ENCODE data around the gene LRMDA. TPM values are rescaled to one million over a fixed set of nuclear protein-coding genes. Genes with fewer than 3 reads are reported as not detected.

Gene LRMDA
- total RNA-seq, 1 donor from 2014 or later = not detected

DNA sequence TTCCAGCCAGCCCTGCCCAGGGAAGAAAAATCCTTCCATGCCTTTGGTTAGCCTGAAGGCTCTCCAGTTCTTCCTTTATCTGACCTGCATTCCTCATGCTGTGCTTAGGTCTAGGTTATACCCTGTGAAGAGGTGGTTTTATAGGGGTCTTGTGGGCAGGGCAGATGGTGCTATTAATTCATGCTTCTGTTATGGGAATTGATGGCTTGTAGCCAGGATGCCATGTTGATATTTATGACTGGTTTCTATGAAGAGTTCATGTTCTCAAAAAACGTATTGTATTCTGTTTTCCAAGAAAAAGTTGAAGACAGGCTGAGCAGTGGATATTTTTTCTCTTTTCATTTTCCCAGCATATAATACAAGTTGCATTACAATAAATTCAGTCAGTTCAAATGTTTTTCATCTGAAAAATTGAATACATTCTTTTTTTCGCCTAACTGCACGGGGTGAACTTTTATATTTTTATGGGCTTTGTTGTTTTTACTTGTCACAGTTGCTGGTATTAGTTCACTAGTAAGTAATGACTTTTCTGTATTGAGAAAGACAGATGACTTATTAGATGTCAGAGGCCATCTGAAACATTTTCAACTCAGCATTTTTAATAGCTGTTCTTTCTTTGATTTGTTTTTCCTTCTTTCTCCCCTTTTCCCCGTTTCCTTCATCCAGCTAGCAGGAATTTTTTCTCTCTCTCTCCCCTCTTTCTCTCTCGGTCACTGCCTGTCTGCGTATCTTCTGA lies 322.8 kb downstream of the LRMDA start:
- ChIA-PET CTCF (no interaction called here), POLR2A (no interaction called here)
- ATAC-seq (ENCODE audit: low read depth) = no peak
- Mint-ChIP-seq H3K27me3 (peaks cover 3% of the 10 kb centered on the region), H3K27ac (no peak overlapping the region), H3K9me3 (no peaks in the 10 kb centered on the region), H3K36me3 (ENCODE audit: low read depth) (no peaks in the 10 kb centered on the region), H3K4me1 (no peaks in the 10 kb centered on the region), H3K4me3 (no peak overlapping the region)
- TF ChIP-seq, protein P1, sequence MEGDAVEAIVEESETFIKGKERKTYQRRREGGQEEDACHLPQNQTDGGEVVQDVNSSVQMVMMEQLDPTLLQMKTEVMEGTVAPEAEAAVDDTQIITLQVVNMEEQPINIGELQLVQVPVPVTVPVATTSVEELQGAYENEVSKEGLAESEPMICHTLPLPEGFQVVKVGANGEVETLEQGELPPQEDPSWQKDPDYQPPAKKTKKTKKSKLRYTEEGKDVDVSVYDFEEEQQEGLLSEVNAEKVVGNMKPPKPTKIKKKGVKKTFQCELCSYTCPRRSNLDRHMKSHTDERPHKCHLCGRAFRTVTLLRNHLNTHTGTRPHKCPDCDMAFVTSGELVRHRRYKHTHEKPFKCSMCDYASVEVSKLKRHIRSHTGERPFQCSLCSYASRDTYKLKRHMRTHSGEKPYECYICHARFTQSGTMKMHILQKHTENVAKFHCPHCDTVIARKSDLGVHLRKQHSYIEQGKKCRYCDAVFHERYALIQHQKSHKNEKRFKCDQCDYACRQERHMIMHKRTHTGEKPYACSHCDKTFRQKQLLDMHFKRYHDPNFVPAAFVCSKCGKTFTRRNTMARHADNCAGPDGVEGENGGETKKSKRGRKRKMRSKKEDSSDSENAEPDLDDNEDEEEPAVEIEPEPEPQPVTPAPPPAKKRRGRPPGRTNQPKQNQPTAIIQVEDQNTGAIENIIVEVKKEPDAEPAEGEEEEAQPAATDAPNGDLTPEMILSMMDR (IDR thresholded peaks at IDR 0.05) = no peak
- no peak for DNase-seq
- intact Hi-C loops (cut with micrococcal nuclease) = no loop called here

DNA sequence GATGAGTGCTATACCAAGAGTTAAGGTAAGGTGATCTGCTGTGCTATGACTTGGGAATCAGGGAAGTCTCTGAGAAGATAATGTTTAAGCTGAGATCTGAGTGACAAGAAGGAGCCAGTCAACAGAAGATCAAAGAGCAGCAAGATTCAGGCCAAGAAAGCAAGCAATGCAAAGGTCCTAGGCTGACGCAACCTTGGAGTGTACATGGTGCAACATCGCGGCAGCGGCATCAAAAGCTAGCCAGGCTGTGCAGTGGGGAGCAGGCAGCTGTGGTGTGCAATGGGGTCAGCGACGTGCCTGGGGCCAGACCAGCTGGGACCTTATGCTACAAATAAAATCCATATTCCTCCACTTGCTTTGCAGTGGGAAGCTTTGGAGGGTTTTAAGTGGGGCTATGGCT lies 324.1 kb downstream of the LRMDA start:
- Mint-ChIP-seq H3K36me3 (ENCODE audit: low read depth) (no peaks in the 10 kb centered on the region), H3K27ac (no peak overlapping the region), H3K4me3 (no peak overlapping the region), H3K9me3 (no peaks in the 10 kb centered on the region), H3K27me3 (peaks cover 3% of the 10 kb centered on the region), H3K4me1 (no peaks in the 10 kb centered on the region)
- TF ChIP-seq, protein P1 (IDR thresholded peaks at IDR 0.05) = no peak
- POLR2A ChIA-PET = no interaction called here
- DNase-seq (no peak), ATAC-seq (ENCODE audit: low read depth) (no peak)
- CTCF ChIA-PET = no interaction called here
- intact Hi-C loops (cut with micrococcal nuclease) = no loop called here

DNA sequence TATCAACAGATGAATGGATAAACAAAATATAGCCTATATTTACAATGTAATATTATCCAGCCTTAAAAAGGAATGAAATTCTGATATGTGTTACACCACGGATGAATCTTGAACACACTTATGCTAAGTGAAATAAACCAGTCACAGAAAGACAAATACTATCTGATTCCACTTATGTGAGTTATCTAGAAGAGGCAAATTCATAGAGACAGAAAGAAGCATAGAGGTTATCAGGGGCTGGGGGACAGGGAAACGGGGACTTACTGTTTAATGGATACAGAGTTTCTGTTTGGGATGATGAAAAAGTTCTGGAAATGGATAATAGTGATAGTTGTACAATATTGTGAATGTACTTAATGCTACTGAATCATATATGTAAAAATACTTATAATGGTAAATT lies 329.9 kb downstream of the LRMDA start:
- POLR2A ChIA-PET = no interaction called here
- CTCF ChIA-PET = no interaction called here

DNA sequence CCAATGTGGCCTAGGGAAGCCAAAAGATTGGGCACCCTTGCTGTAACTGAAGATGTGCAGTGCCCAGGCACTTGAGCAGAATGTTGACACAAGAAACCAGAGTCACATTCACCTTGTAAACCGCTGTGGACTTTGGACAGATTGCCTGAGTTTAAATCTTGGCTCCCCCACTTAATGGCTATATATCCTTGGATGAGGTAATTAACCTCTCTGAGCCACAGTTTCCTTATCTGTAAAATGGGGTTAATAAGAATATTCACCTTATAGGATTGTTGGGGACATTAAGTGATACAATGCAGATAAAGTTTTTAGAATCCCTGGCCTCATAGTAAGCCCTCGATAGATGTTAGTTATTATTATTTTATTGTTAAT lies 331.0 kb downstream of the LRMDA start:
- no peaks in the 10 kb centered on the region for H3K36me3 Mint-ChIP-seq (ENCODE audit: low read depth)
- ATAC-seq (ENCODE audit: low read depth) (no peak), DNase-seq (no peak)
- H3K4me3 Mint-ChIP-seq = no peak overlapping the region
- ChIA-PET CTCF (no interaction called here), POLR2A (no interaction called here)
- TF ChIP-seq, protein P1 (IDR thresholded peaks at IDR 0.05) = no peak
- H3K4me1 Mint-ChIP-seq = no peaks in the 10 kb centered on the region
- peaks cover 3% of the 10 kb centered on the region for H3K27me3 Mint-ChIP-seq
- intact Hi-C loops (cut with micrococcal nuclease) = no loop called here
- H3K9me3 Mint-ChIP-seq = no peaks in the 10 kb centered on the region
- no peak overlapping the region for H3K27ac Mint-ChIP-seq

More for the DNA sequence above, 329.9 kb downstream of the LRMDA start:
- H3K9me3 Mint-ChIP-seq = no peaks in the 10 kb centered on the region
- H3K27ac Mint-ChIP-seq = no peak overlapping the region
- TF ChIP-seq, protein P1 (IDR thresholded peaks at IDR 0.05) = no peak
- H3K4me3 Mint-ChIP-seq = no peak overlapping the region
- H3K27me3 Mint-ChIP-seq = no peaks in the 10 kb centered on the region
- no peaks in the 10 kb centered on the region for H3K4me1 Mint-ChIP-seq
- no peaks in the 10 kb centered on the region for H3K36me3 Mint-ChIP-seq (ENCODE audit: low read depth)
- intact Hi-C loops (cut with micrococcal nuclease) = no loop called here
- DNase-seq = no peak
- no peak for ATAC-seq (ENCODE audit: low read depth)

DNA sequence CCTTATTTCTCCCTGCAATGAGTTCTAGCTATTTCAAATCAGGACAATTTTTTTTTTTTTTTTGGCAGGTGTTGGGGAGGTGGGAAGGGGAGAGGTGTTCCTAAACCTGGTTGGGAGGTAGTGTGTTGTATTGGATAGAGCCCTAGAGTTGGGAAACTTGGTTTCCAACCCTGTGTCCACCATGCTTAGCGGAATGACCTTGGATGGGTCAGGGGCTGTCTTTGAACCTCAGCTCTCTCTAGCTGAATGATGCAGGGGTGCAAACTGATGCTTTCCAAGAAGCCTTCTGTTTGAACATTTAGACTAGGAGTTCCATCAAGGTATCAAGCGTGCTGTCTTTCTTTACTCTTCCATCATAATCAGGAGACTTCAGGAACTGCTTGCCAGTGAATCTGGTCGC lies 332.2 kb downstream of the LRMDA start:
- Mint-ChIP-seq H3K27me3 (peaks cover 3% of the 10 kb centered on the region), H3K9me3 (no peaks in the 10 kb centered on the region), H3K27ac (no peak overlapping the region), H3K4me3 (no peak overlapping the region), H3K36me3 (ENCODE audit: low read depth) (no peaks in the 10 kb centered on the region), H3K4me1 (no peaks in the 10 kb centered on the region)
- no peak for ATAC-seq (ENCODE audit: low read depth)
- DNase-seq = no peak
- TF ChIP-seq, protein P1 (IDR thresholded peaks at IDR 0.05) = no peak
- POLR2A ChIA-PET = no interaction called here
- intact Hi-C loops (cut with micrococcal nuclease) = no loop called here
- CTCF ChIA-PET = no interaction called here

Measured in activated B cell treated with CpG ODN at 0.5 μM for 24 hours (primary cell).